Spinal cord (tissue), 10 donors: ENCODE results near the gene IFIT1B. TPM values are rescaled to one million over a fixed set of nuclear protein-coding genes. Genes with fewer than 3 reads are reported as not detected.

Experiments
- DNase-seq, 6 donors: peaks; one replicate each; pipeline versions ENCODE4 v3.0.0 to v3.0.0-alpha.2; 2013 to 2015; ENCODE audit warnings: low spot score in 6 of 6, low read depth in 4 of 6
- H3K27ac ChIP-seq: one replicate; pipeline ENCODE4 v1.5.1; 2013; ENCODE audit warnings: low read depth, low read length, control low read depth
- H3K27me3 ChIP-seq: one replicate; pipeline ENCODE4 v1.6.1; 2013; ENCODE audit warnings: low read length; ENCODE audit not compliant: control insufficient read depth, insufficient read depth
- H3K36me3 ChIP-seq: one replicate; pipeline ENCODE4 v1.6.1; 2013; ENCODE audit warnings: low read length; ENCODE audit not compliant: control insufficient read depth, insufficient read depth
- H3K4me1 ChIP-seq: one replicate; pipeline ENCODE4 v1.6.1; 2013; ENCODE audit warnings: low read length; ENCODE audit not compliant: control insufficient read depth, insufficient read depth
- H3K4me3 ChIP-seq: one replicate; pipeline ENCODE4 v1.5.1; 2013; ENCODE audit warnings: low read depth, low read length, control low read depth
- H3K9me3 ChIP-seq: one replicate; pipeline ENCODE4 v1.6.1; 2013; ENCODE audit warnings: low read length; ENCODE audit not compliant: control insufficient read depth, insufficient read depth
- WGBS: methylation state at CpG from one replicate; pipeline ENCODE4 v1.1.5; 2013; ENCODE audit warnings: missing lambda C conversion rate; ENCODE audit not compliant: insufficient coverage; 5-methylcytosine and 5-hydroxymethylcytosine counted together
- polyA plus RNA-seq, 2 donors: library from polyadenylated mRNA; unstranded; fragments of 120-200 nt; gene quantifications; one replicate each; pipeline ENCODE4 v1.2.1, GENCODE V29; 2013; ENCODE audit not compliant: insufficient read length in 2 of 2
- total RNA-seq, 2 donors: library from RNA; depleted of rRNA in 1 of 2; stranded (reverse); fragments of 120-200 nt in 1 of 2; fragments of >200 nt in 1 of 2; gene quantifications; one replicate each; pipeline versions ENCODE4 v1.2.3 to v1.2.4, GENCODE V29; 2013 to 2014
- donor health status: healthy.

IFIT1B gene
- total and polyA plus RNA-seq, 4 donors, result 1.4 to 6.7 TPM; not detected in 2

DNA sequence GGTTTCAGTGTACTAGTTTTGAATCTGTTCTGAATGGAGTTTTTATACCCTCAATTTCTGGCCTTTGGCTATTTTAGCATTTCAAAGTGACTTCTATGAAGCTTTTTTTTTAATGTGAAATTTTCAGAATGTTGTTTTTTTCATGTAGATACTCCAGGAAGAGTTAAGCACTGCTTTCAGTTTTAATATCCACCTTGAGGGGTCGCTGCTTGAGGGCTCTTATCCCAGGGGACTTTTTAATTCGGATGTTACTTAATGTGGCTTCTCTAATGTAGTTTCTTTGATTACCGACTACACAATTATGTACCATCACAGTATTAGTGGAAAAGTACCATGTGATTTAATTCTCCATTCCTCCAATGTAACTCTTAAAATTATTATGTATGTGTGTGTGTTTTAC lies 41.7 kb downstream of the IFIT1B start:
- no peaks in the 10 kb centered on the region for H3K27me3 ChIP-seq
- H3K9me3 ChIP-seq, result no peaks in the 10 kb centered on the region
- no peak overlapping the region for H3K4me3 ChIP-seq
- no peak overlapping the region for H3K27ac ChIP-seq
- H3K4me1 ChIP-seq, result peaks cover 5% of the 10 kb centered on the region
- peak in 1 of 6 donors; percentile 39 for DNase-seq
- H3K36me3 ChIP-seq, result no peaks in the 10 kb centered on the region
- WGBS, result no CpG with 5 or more reads among the region's 3 CpGs

DNA sequence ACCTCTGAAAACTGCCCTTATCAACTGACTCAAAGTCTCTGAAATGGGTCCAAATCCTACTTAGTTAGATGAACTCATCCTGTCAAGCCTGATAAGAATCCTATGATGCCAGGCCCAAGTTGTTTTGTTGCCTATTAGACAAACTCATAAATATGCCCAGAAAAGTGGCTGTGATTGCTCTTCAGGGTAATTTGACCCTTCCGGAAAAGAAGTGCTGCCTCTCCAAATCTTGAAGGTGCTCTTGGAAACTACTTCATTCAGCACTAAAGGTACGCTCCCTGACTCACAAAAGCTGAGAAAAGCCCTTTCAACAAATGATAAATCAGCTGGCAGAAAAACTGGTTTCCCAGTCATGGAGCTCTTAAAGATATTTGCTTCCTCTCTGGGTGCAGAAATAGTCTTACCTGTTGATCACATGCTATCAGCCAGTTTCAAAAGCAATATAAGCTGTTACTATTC lies 43.2 kb downstream of the IFIT1B start:
- no peak for DNase-seq
- peaks cover 1% of the 10 kb centered on the region for H3K4me1 ChIP-seq
- H3K9me3 ChIP-seq, result no peaks in the 10 kb centered on the region
- no peaks in the 10 kb centered on the region for H3K36me3 ChIP-seq
- WGBS, result 81% methylated on average over 2 of the region's 2 CpGs
- H3K27ac ChIP-seq, result no peak overlapping the region
- no peak overlapping the region for H3K4me3 ChIP-seq
- H3K27me3 ChIP-seq, result no peaks in the 10 kb centered on the region

DNA sequence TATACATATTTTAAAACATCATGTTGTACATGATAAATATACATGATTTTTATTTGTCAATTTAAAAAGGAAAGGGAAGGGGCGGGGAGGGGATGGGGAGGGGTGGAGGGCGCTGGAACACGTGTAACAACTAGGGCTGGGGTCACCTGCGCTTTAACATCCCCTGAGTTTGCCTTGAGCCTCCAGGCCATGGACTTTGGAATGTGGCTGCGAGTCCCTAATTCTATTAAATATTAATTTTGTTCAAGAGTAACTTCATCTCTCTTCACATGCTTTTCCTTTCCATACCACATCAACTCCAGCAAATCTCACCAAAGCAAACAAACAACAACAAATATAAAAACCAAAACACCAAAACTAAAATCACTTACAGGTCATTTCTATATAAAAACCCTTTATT lies 47.1 kb downstream of the IFIT1B start:
- no peaks in the 10 kb centered on the region for H3K4me1 ChIP-seq
- no peak overlapping the region for H3K27ac ChIP-seq
- no peaks in the 10 kb centered on the region for H3K9me3 ChIP-seq
- WGBS, result no CpG with 5 or more reads among the region's 5 CpGs
- DNase-seq, result no peak
- H3K4me3 ChIP-seq, result no peak overlapping the region
- no peaks in the 10 kb centered on the region for H3K27me3 ChIP-seq
- H3K36me3 ChIP-seq, result no peaks in the 10 kb centered on the region

DNA sequence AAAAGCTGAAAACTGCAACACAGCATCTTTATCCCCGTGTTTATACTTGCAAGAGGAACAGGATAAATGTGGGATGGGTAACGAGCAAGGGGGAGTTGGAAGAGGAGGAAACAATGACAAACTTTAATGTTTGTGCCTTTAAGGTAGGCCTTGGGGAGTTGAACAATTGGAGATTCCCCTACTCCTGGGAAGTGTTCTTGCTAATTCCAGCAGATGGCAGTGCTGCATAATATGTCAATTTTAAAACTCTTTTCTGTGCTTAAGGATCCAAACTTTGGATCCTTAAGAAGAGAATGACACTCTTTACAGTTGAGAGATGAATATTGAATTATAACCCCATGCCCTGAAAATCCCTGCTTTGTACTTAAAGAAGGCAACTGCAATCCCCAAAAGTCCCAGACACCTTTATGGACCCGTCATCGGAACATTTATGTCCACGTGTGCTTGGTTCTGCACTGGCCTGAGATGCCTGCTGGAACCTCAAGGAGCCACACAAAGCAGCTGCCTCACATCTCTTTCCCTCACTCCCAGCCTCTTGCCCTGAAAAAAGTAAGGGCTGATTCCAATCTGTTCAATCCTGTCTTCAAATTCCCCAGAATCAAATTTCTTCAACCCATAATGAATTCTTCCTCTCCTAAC lies 48.5 kb downstream of the IFIT1B start:
- H3K9me3 ChIP-seq, result no peaks in the 10 kb centered on the region
- no peak overlapping the region for H3K4me3 ChIP-seq
- no peaks in the 10 kb centered on the region for H3K27me3 ChIP-seq
- H3K36me3 ChIP-seq, result no peaks in the 10 kb centered on the region
- H3K4me1 ChIP-seq, result no peaks in the 10 kb centered on the region
- no peak overlapping the region for H3K27ac ChIP-seq
- DNase-seq, result peak; percentile 36 to 88 (median 46)
- 93% methylated on average over 3 of the region's 5 CpGs for WGBS

DNA sequence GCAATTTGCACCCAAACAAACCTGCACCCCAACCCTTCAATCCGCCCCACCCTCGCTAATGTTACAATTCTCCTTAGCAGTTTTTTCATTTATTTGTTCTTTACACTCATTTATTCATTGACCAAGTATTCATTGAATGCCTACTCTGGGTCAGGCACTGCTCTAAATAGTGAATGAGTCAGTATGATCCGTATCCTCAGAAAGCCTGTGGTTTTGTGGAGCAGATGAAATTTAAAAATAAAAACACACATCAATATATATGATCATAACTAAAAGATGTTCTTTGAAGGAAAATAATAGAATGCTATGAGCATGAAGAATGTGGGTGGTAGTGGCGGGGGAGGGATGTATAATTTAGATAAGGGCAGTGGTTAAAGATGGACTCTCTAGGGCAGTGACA lies 49.8 kb downstream of the IFIT1B start:
- Histone ChIP-seq H3K4me1 (no peaks in the 10 kb centered on the region), H3K4me3 (no peak overlapping the region), H3K27ac (no peak overlapping the region), H3K9me3 (no peaks in the 10 kb centered on the region), H3K27me3 (no peaks in the 10 kb centered on the region), H3K36me3 (no peaks in the 10 kb centered on the region)
- no peak for DNase-seq
- WGBS, result no CpG with 5 or more reads among the region's 4 CpGs

DNA sequence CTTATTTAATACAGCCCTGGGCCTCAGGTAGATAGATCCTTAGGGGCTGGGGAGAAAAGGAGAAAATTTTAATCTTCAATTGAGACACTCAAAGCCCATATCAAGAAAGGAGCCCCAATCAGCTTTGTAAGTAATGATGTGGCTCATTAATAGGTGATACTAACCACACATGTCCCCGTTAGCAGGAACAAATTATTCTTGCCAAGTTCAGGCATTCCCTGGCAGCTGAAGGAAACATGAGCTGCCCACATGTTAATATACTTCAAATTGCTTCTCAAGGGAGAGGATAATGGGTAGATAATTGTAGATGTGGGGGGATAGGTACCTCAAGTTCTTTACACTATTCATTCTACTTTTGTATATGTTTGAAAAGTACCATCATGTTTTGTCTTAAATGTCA lies 51.0 kb downstream of the IFIT1B start:
- Histone ChIP-seq H3K4me3 (no peak overlapping the region), H3K36me3 (no peaks in the 10 kb centered on the region), H3K27ac (no peak overlapping the region), H3K4me1 (no peaks in the 10 kb centered on the region), H3K27me3 (no peaks in the 10 kb centered on the region), H3K9me3 (no peaks in the 10 kb centered on the region)
- no peak for DNase-seq
- no CpG with 5 or more reads among the region's 1 CpG for WGBS

DNA sequence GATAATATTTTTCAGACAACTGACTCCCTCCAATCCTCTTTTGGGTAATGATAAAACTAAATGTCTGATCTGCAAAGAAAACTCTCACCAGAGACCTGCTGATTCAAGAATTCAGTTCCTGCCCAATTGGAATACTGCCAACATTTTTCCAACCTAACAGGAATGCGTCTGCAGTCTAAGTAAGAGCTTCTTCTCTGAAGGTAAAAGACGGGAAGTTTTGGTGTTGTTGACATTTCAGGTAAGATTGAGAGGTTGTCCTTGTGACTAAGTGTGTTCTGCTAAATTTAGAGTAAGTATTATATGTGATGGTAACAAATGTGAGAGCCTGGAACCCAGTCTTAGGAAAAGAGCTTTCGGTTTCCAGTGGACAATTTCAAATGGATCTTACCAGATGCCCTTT lies 54.1 kb downstream of the IFIT1B start:
- no peaks in the 10 kb centered on the region for H3K4me1 ChIP-seq
- no peak overlapping the region for H3K4me3 ChIP-seq
- whole genome bisulfite sequencing, result 57% methylated on average over 1 of the region's 3 CpGs
- peak in 2 of 6 donors; percentile 31 to 59 for DNase-seq
- no peaks in the 10 kb centered on the region for H3K36me3 ChIP-seq
- no peaks in the 10 kb centered on the region for H3K27me3 ChIP-seq
- no peaks in the 10 kb centered on the region for H3K9me3 ChIP-seq
- H3K27ac ChIP-seq, result no peak overlapping the region

Other genes with a start within 250 kb of the IFIT1B start
- 1 to 10 TPM in 1 of 2 donors, under 1 TPM in 1; 0.83 to 2.1 TPM for gene CH25H, start 170.7 kb upstream of the IFIT1B start, total RNA-seq
- 1 to 10 TPM; 1.1 to 3.9 TPM for gene CH25H, start 170.7 kb upstream of the IFIT1B start, polyA plus RNA-seq
- gene LIPA, start 126.3 kb upstream of the IFIT1B start, total RNA-seq, result 100 to 1,000 TPM in 1 of 2 donors, 10 to 100 TPM in 1; 60.9 to 113 TPM
- 10 to 100 TPM; 57.7 to 71.5 TPM for gene LIPA, start 126.3 kb upstream of the IFIT1B start, polyA plus RNA-seq
- 10 to 100 TPM; 14.6 to 16.3 TPM for gene IFIT2, start 76.0 kb upstream of the IFIT1B start, total RNA-seq
- gene IFIT2, start 76.0 kb upstream of the IFIT1B start, polyA plus RNA-seq, result 10 to 100 TPM in 1 of 2 donors, 1 to 10 TPM in 1; 9.1 to 10.1 TPM
- 10 to 100 TPM; 17.4 to 26.1 TPM for gene IFIT3, start 50.1 kb upstream of the IFIT1B start, total RNA-seq
- 1 to 10 TPM; 4.9 to 8.6 TPM for gene IFIT3, start 50.1 kb upstream of the IFIT1B start, polyA plus RNA-seq
- 10 to 100 TPM; 35.3 to 57.2 TPM for gene IFIT1, start 14.6 kb downstream of the IFIT1B start, total RNA-seq
- gene IFIT1, start 14.6 kb downstream of the IFIT1B start, polyA plus RNA-seq, result 10 to 100 TPM; 16.5 to 21.9 TPM
- 10 to 100 TPM; 28.9 to 44.8 TPM for gene IFIT5, start 36.5 kb downstream of the IFIT1B start, total RNA-seq
- gene IFIT5, start 36.5 kb downstream of the IFIT1B start, polyA plus RNA-seq, result 10 to 100 TPM; 19.3 to 30.9 TPM
- 10 to 100 TPM; 11.0 to 31.2 TPM for gene SLC16A12, start 157.5 kb downstream of the IFIT1B start, total RNA-seq
- gene SLC16A12, start 157.5 kb downstream of the IFIT1B start, polyA plus RNA-seq, result 1 to 10 TPM; 3.2 to 4.9 TPM